Right atrium auricular region (tissue), 2 donors: Measurements from ENCODE around the gene ATXN7L3. TPM values are rescaled to one million over a fixed set of nuclear protein-coding genes. Genes with fewer than 3 reads are reported as not detected.
"Not testable (repeated sequence)": the region's sequence is repeated elsewhere in the genome, so short reads cannot be mapped to it uniquely, and the experiment has no call there.

Source experiments
- DNase-seq: peaks from one replicate; pipeline ENCODE4 v3.0.0-alpha.2; 2019; ENCODE audit warnings: low spot score
- H3K27ac ChIP-seq, 2 donors: fragments of 200-600 bp; sonication (generic); 1 replicate in 1 of 2; 2 replicates in 1 of 2; pipeline ENCODE4 v1.5.1; 2016 to 2019
- H3K27me3 ChIP-seq, 2 donors: fragments of 200-600 bp; sonication (generic); one replicate each; pipeline versions ENCODE4 v1.5.1 to v1.6.0; 2017 to 2019
- H3K36me3 ChIP-seq: fragments of 200-600 bp; sonication (generic); one replicate; pipeline ENCODE4 v1.5.1; 2016
- H3K4me1 ChIP-seq, 2 donors: fragments of 200-600 bp; sonication (generic); one replicate each; pipeline versions ENCODE4 v1.5.1 to v1.6.0; 2017 to 2019
- H3K4me3 ChIP-seq, 2 donors: fragments of 200-600 bp; sonication (generic); 1 replicate in 1 of 2; 2 replicates in 1 of 2; pipeline ENCODE4 v1.5.1; 2017 to 2019; ENCODE audit warnings: mild to moderate bottlenecking in 1 of 2, moderate library complexity in 1 of 2
- H3K9me3 ChIP-seq, 2 donors: fragments of 200-600 bp; sonication (generic); one replicate each; pipeline ENCODE4 v1.5.1; 2019
- total RNA-seq, 2 donors: library from RNA; depleted of rRNA; stranded (reverse); fragments of >200 nt; gene quantifications; one replicate each; pipeline ENCODE4 v1.1.0, GENCODE V29; 2016
- TF ChIP-seq, protein P1 (sequence below), 2 donors: fragments of 200-600 bp; sonication (generic); IDR thresholded peaks; one replicate each; pipeline ENCODE4 v1.5.1; 2019; ENCODE audit warnings: antibody characterized with exemption in 2 of 2

ATXN7L3 gene
- total RNA-seq, 2 donors from 2014 or later = 24.5 to 38.9 TPM

DNA sequence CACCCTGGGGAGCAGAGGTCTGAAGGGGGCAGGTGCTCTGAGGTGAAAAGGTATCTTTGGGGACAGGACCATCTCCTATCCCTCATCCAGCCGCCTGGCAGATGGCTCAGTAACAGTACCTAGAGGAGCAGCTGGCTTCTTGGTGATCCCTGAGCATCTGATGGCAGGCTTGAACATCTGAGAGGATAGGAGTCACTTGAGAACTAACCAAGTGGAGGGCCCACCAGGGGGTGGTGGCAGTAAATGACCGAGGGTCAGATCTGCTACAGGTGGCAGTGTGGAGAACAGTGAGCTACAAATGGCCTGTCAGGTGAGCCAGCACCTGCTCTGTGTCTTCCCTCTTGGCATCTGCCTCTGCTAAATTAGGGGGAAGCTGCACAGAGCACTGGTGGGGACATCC is 44.2 kb downstream of the ATXN7L3 start:
- TF ChIP-seq, protein P1, sequence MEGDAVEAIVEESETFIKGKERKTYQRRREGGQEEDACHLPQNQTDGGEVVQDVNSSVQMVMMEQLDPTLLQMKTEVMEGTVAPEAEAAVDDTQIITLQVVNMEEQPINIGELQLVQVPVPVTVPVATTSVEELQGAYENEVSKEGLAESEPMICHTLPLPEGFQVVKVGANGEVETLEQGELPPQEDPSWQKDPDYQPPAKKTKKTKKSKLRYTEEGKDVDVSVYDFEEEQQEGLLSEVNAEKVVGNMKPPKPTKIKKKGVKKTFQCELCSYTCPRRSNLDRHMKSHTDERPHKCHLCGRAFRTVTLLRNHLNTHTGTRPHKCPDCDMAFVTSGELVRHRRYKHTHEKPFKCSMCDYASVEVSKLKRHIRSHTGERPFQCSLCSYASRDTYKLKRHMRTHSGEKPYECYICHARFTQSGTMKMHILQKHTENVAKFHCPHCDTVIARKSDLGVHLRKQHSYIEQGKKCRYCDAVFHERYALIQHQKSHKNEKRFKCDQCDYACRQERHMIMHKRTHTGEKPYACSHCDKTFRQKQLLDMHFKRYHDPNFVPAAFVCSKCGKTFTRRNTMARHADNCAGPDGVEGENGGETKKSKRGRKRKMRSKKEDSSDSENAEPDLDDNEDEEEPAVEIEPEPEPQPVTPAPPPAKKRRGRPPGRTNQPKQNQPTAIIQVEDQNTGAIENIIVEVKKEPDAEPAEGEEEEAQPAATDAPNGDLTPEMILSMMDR (IDR thresholded peaks at IDR 0.05) = no peak
- no peak for DNase-seq
- no peak overlapping the region for H3K27ac ChIP-seq
- H3K36me3 ChIP-seq = no peaks in the 10 kb centered on the region
- no peak overlapping the region for H3K4me3 ChIP-seq
- no peaks in the 10 kb centered on the region for H3K4me1 ChIP-seq
- H3K9me3 ChIP-seq = no peaks in the 10 kb centered on the region
- H3K27me3 ChIP-seq = no peaks in the 10 kb centered on the region

DNA sequence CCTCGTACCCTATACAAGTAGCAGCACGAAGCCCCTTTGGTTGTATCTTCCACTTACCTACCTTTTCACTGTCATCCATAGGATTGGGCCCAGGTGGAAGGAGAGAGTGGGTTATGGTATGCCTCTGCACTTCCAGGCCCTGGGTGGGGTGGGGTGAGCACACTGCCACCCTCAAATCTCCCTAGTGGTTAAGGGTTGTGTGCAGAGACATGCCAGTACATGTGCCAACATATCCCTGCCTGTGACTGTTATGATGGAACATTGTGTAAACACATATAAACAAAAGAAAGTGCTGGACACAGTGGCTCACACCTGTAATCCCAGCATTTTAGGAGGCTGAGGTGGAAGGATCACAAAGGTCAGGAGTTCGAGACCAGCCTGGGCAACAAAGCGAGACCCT is 46.8 kb downstream of the ATXN7L3 start:
- no peak for DNase-seq
- H3K36me3 ChIP-seq = no peaks in the 10 kb centered on the region
- H3K27ac ChIP-seq = no peak overlapping the region
- H3K27me3 ChIP-seq = no peaks in the 10 kb centered on the region
- H3K4me3 ChIP-seq = no peak overlapping the region
- peaks cover 0 to 7% of the 10 kb centered on the region in 2 donors for H3K4me1 ChIP-seq
- no peaks in the 10 kb centered on the region for H3K9me3 ChIP-seq
- TF ChIP-seq, protein P1 (IDR thresholded peaks at IDR 0.05) = no peak

DNA sequence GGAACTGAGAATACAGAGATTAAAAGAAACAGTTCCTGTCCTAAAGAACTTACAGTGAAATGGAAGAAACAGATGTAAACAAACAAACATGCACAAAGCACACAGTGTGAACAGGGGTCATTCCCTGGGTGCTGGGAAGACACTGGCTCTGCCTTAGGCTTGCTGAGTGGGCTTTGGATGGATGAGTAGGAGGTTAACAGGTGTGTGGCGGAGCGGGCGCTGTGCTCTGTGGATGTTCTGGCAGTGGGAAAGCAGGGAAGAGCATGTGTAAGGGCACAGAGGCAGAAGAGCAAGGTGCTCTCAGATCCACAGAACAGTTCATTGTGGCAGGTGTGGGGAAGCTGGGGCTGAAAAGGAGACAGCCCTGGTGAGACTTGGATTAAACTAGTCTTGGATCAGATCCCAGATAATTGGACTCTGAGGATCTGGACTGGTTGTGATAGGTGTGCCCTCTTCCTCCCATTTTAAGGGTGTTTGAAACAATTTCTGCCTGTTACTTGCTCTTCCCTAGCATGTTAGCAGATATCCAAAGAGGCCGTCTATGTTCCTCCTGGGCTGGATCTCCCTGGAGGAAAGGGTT is 49.8 kb downstream of the ATXN7L3 start:
- no peaks in the 10 kb centered on the region for H3K9me3 ChIP-seq
- TF ChIP-seq, protein P1 (IDR thresholded peaks at IDR 0.05) = no peak
- H3K36me3 ChIP-seq = no peaks in the 10 kb centered on the region
- no peak overlapping the region for H3K27ac ChIP-seq
- H3K4me1 ChIP-seq = peaks cover 0 to 27% of the 10 kb centered on the region in 2 donors
- no peak for DNase-seq
- H3K27me3 ChIP-seq = no peaks in the 10 kb centered on the region
- H3K4me3 ChIP-seq = no peak overlapping the region

DNA sequence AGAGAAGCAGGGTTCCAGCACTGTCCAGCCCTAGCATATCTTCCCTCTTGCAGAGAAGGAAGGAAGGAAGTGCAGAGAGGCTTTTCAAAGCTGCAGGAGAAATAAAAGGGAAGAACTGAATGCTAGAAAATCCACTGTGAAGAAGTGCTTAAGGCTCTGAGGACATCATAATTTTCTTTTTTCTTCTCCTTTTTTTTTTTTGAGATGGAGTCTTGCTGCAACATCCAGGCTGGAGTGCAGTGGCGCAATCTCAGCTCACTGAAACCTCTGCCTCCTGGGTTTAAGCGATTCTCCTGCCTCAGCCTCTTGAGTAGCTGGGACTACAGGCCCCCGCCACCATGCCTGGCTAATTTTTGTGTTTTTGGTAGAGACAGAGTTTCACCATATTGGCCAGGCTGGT is 50.6 kb downstream of the ATXN7L3 start:
- H3K27ac ChIP-seq, H3K27me3 ChIP-seq, DNase-seq, H3K9me3 ChIP-seq, H3K4me3 ChIP-seq, H3K36me3 ChIP-seq: not testable (repeated sequence)
- H3K4me1 ChIP-seq = peaks cover 0 to 27% of the 10 kb centered on the region in 2 donors

DNA sequence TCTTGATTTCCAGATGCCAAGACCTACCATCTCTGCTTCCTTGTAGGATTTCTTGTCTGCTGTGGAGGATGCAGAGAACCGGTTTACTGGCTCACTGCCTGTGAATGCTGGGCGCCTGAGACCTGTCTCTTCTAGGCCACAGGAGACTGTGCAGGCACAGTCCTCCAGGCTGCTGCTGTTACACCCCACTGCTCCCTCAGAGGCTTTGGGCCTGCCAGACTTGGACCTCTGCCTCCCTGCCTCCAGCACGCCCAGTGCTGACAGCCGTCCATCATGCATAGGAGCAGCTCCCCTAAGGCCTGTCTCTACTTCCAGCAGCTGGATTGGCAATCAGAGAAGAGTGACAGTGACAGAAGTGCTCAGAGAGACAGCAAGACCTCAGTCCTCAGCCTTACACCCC is 51.9 kb downstream of the ATXN7L3 start:
- peak overlapping the region; percentile 75 to 91 for H3K27ac ChIP-seq
- TF ChIP-seq, protein P1 (IDR thresholded peaks at IDR 0.05) = no peak
- peaks cover 0 to 28% of the 10 kb centered on the region in 2 donors for H3K4me1 ChIP-seq
- H3K9me3 ChIP-seq = no peaks in the 10 kb centered on the region
- H3K4me3 ChIP-seq = no peak overlapping the region
- H3K36me3 ChIP-seq = no peaks in the 10 kb centered on the region
- DNase-seq = no peak
- H3K27me3 ChIP-seq = no peaks in the 10 kb centered on the region

DNA sequence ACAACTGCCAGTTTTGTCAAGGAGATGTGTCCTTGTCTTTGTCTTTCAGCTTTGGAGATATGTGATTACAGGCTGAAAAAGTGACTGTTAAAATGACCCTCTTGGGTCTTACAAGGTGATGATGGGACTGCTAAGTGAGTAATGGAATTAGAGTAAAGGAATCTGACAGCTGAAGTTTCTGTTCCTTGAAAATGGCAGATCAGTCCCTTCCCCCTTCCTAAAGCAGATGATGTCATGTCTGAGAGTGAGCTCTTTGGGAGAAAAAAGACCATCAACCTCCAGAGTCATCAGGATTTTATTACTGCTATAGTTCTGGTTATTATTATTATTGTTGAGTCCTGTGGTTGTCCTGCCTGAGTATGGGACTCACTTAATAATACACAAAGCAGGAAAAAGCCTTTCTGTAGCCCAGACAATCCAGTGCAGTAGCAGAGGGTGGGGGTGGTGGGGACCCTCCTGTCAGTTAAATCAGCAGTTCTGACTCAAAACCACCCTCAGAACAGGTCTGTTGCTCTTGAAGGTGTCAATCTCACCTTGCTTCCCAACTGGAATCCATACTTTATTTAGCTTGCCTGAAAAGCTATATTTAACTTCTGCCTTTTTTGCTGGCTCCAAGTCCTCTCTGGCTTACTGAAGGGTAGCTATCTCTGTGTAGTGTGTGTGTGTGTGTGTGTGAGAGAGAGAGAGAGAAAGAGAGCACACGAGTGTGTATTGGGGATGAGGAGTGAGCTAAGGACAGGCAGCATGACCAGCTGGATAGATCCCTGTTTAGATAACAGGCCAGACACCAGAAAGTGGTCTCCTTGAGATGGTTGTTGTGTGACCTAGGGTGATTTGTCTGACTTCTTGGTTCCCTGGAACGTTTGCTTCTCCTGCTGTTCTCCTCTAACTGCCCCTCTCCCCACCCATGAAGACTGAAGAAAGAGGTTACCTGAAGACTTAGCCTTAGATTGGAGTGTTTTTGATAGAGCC is 53.0 kb downstream of the ATXN7L3 start:
- Histone ChIP-seq H3K27ac (peak overlapping the region; percentile 75 to 91), H3K9me3 (no peaks in the 10 kb centered on the region), H3K36me3 (no peaks in the 10 kb centered on the region), H3K4me1 (peaks cover 0 to 38% of the 10 kb centered on the region in 2 donors), H3K4me3 (no peak overlapping the region), H3K27me3 (no peaks in the 10 kb centered on the region)
- no peak for DNase-seq
- TF ChIP-seq, protein P1 (IDR thresholded peaks at IDR 0.05) = no peak
